ENCODE results near the gene RMC1.

- TF ChIP-seq POLR2A (IDR thresholded peaks at IDR 0.05): no peak
- TF ChIP-seq CTCF (IDR thresholded peaks at IDR 0.05): no peak
- no peak for TF ChIP-seq EP300 (IDR thresholded peaks at IDR 0.05)
- TF ChIP-seq POLR2AphosphoS5 (IDR thresholded peaks at IDR 0.05): no peak
Observed at GRCh38 chr18:23547306-23547705, 44.0 kb downstream of the RMC1 start.
